ENCODE data around the gene MYLK.

MYLK gene

DNA sequence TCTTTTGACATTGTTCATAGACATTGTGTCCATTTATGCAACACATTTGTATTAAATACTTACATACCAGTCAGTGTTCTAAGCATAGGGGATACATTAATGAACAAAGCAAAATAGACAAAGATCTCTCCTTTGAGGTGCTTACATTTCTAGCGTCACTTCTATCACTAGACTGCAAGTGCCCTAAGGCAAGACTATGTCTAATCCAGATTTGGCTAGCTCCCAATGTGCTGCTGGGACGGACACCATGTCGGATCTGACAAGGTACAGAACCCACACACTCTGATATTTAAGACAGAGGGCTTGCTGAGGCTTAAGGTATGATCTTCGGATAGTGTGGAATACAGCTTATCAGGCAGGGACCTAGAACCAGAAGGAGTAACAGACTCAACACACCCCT lies 41.4 kb downstream of the MYLK start:
- peaks cover 1 to 52% of the 10 kb centered on the region in 2 donors for H3K9me3 ChIP-seq (replicated peaks in 1 of 2; ENCODE audit: control insufficient read depth in 2 of 2, insufficient read depth in 1 of 2, low read depth in 1 of 2, low read length in 2 of 2)
- no peak overlapping the region for H3K14ac ChIP-seq (ENCODE audit: low read length)
- no peak overlapping the region for H2BK15ac ChIP-seq (ENCODE audit: low read length)
- no peak overlapping the region for H4K8ac ChIP-seq (ENCODE audit: low read depth, low read length)
- no peaks in the 10 kb centered on the region for H3K36me3 ChIP-seq (replicated peaks in 1 of 2; ENCODE audit: control insufficient read depth in 2 of 2, insufficient read depth in 2 of 2, low read length in 2 of 2)
- H3K4me2 ChIP-seq (ENCODE audit: insufficient read depth, low read length, poor library complexity, severe bottlenecking), result no peak overlapping the region
- DNase-seq (ENCODE audit: low spot score), result no peak
- no peak overlapping the region for H4K91ac ChIP-seq (ENCODE audit: low read depth, low read length, poor library complexity)
- no peaks in the 10 kb centered on the region for H3K79me1 ChIP-seq (ENCODE audit: low read depth, low read length)
- H3K9ac ChIP-seq (ENCODE audit: low read depth, low read length, poor library complexity), result no peak overlapping the region
- H3K4me3 ChIP-seq (ENCODE audit: low read length in 2 of 2), result no peak overlapping the region
- H3K18ac ChIP-seq (ENCODE audit: low read length), result peak overlapping the region; percentile 11
- WGBS, 2 donors (ENCODE audit: extremely low coverage in 2 of 2, insufficient read length in 2 of 2, insufficient replicate concordance in 1 of 2), result no CpG with 5 or more reads among the region's 4 CpGs
- peak overlapping the region; percentile 95 for H3K27ac ChIP-seq (replicated peaks; ENCODE audit: low read length)
- no peak overlapping the region for H2AK5ac ChIP-seq (ENCODE audit: low read depth, low read length)
- H2BK12ac ChIP-seq (ENCODE audit: low read length), result no peak overlapping the region
- H3K23ac ChIP-seq (ENCODE audit: low read depth, low read length, poor library complexity), result no peak overlapping the region
- H3K4me1 ChIP-seq (ENCODE audit: control insufficient read depth in 2 of 2, insufficient read depth in 1 of 2, low read depth in 1 of 2, low read length in 2 of 2), result peaks cover 16 to 17% of the 10 kb centered on the region in 2 donors
- no peak overlapping the region for H2BK5ac ChIP-seq (ENCODE audit: low read length)
- H2AFZ ChIP-seq (ENCODE audit: low read length), result peak overlapping the region; percentile 54
- H3K27me3 ChIP-seq (ENCODE audit: control insufficient read depth in 3 of 3, insufficient read depth in 3 of 3, low read depth in 1 of 3, low read length in 3 of 3), result no peaks in the 10 kb centered on the region
- no peak overlapping the region for H2BK120ac ChIP-seq (ENCODE audit: low read depth, low read length)
- H3K4ac ChIP-seq (ENCODE audit: low read length), result no peak overlapping the region

- Histone ChIP-seq H3K4ac (ENCODE audit: low read length) (no peak overlapping the region), H2BK12ac (ENCODE audit: low read length) (no peak overlapping the region), H4K8ac (ENCODE audit: low read depth, low read length) (no peak overlapping the region), H3K9ac (ENCODE audit: low read depth, low read length, poor library complexity) (no peak overlapping the region), H3K4me2 (ENCODE audit: insufficient read depth, low read length, poor library complexity, severe bottlenecking) (no peak overlapping the region), H2AK5ac (ENCODE audit: low read depth, low read length) (no peak overlapping the region), H4K91ac (ENCODE audit: low read depth, low read length, poor library complexity) (no peak overlapping the region), H2BK5ac (ENCODE audit: low read length) (no peak overlapping the region), H3K27me3 (ENCODE audit: control insufficient read depth in 3 of 3, insufficient read depth in 3 of 3, low read depth in 1 of 3, low read length in 3 of 3) (no peaks in the 10 kb centered on the region), H3K36me3 (replicated peaks in 1 of 2; ENCODE audit: control insufficient read depth in 2 of 2, insufficient read depth in 2 of 2, low read length in 2 of 2) (no peaks in the 10 kb centered on the region), H3K14ac (ENCODE audit: low read length) (no peak overlapping the region), H3K4me1 (ENCODE audit: control insufficient read depth in 2 of 2, insufficient read depth in 1 of 2, low read depth in 1 of 2, low read length in 2 of 2) (peaks cover 16 to 17% of the 10 kb centered on the region in 2 donors), H3K27ac (replicated peaks; ENCODE audit: low read length) (no peak overlapping the region), H2BK120ac (ENCODE audit: low read depth, low read length) (no peak overlapping the region), H3K23ac (ENCODE audit: low read depth, low read length, poor library complexity) (no peak overlapping the region), H3K79me1 (ENCODE audit: low read depth, low read length) (no peaks in the 10 kb centered on the region), H2AFZ (ENCODE audit: low read length) (no peak overlapping the region), H3K18ac (ENCODE audit: low read length) (no peak overlapping the region), H2BK15ac (ENCODE audit: low read length) (no peak overlapping the region), H3K9me3 (replicated peaks in 1 of 2; ENCODE audit: control insufficient read depth in 2 of 2, insufficient read depth in 1 of 2, low read depth in 1 of 2, low read length in 2 of 2) (peaks cover 3 to 44% of the 10 kb centered on the region in 2 donors), H3K4me3 (ENCODE audit: low read length in 2 of 2) (no peak overlapping the region)
- WGBS, 2 donors (ENCODE audit: extremely low coverage in 2 of 2, insufficient read length in 2 of 2, insufficient replicate concordance in 1 of 2), result no CpG with 5 or more reads among the region's 1 CpG
- DNase-seq (ENCODE audit: low spot score), result no peak
Measured at GRCh38 chr3:123841476-123842238, 42.5 kb downstream of the MYLK start.

DNA sequence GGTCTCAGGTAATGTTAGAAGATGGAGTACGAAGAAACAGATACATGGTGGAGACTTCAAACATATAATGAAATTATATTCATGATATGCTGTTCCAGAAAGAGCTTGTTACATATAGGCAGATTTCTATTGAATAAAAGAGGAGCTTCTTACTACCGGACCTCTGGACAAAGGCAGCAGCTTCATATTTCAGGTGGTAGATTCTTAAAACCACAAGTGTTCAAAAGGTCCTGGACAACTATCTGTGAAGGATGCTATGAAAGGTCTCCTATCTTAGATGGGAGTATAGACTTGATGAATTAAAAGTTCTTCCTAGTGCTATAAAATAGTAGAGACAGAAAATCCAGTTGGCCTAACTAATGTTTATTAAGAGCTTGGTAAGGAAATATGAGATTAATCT lies 43.2 kb downstream of the MYLK start:
- peaks cover 16 to 17% of the 10 kb centered on the region in 2 donors for H3K4me1 ChIP-seq (ENCODE audit: control insufficient read depth in 2 of 2, insufficient read depth in 1 of 2, low read depth in 1 of 2, low read length in 2 of 2)
- no peak overlapping the region for H4K8ac ChIP-seq (ENCODE audit: low read depth, low read length)
- H2BK12ac ChIP-seq (ENCODE audit: low read length), result no peak overlapping the region
- no peak overlapping the region for H3K23ac ChIP-seq (ENCODE audit: low read depth, low read length, poor library complexity)
- no peak overlapping the region for H3K18ac ChIP-seq (ENCODE audit: low read length)
- H3K36me3 ChIP-seq (replicated peaks in 1 of 2; ENCODE audit: control insufficient read depth in 2 of 2, insufficient read depth in 2 of 2, low read length in 2 of 2), result no peaks in the 10 kb centered on the region
- no peak overlapping the region for H2AFZ ChIP-seq (ENCODE audit: low read length)
- H2BK15ac ChIP-seq (ENCODE audit: low read length), result no peak overlapping the region
- H3K9ac ChIP-seq (ENCODE audit: low read depth, low read length, poor library complexity), result no peak overlapping the region
- no peak overlapping the region for H3K27ac ChIP-seq (replicated peaks; ENCODE audit: low read length)
- H2AK5ac ChIP-seq (ENCODE audit: low read depth, low read length), result no peak overlapping the region
- no CpG with 5 or more reads among the region's 2 CpGs for WGBS, 2 donors (ENCODE audit: extremely low coverage in 2 of 2, insufficient read length in 2 of 2, insufficient replicate concordance in 1 of 2)
- no peak overlapping the region for H3K4me3 ChIP-seq (ENCODE audit: low read length in 2 of 2)
- no peak overlapping the region for H3K4me2 ChIP-seq (ENCODE audit: insufficient read depth, low read length, poor library complexity, severe bottlenecking)
- no peak overlapping the region for H2BK120ac ChIP-seq (ENCODE audit: low read depth, low read length)
- H3K9me3 ChIP-seq (replicated peaks in 1 of 2; ENCODE audit: control insufficient read depth in 2 of 2, insufficient read depth in 1 of 2, low read depth in 1 of 2, low read length in 2 of 2), result peaks cover 3 to 41% of the 10 kb centered on the region in 2 donors
- H3K4ac ChIP-seq (ENCODE audit: low read length), result no peak overlapping the region
- H3K79me1 ChIP-seq (ENCODE audit: low read depth, low read length), result no peaks in the 10 kb centered on the region
- no peak overlapping the region for H3K14ac ChIP-seq (ENCODE audit: low read length)
- H2BK5ac ChIP-seq (ENCODE audit: low read length), result no peak overlapping the region
- H4K91ac ChIP-seq (ENCODE audit: low read depth, low read length, poor library complexity), result no peak overlapping the region
- H3K27me3 ChIP-seq (ENCODE audit: control insufficient read depth in 3 of 3, insufficient read depth in 3 of 3, low read depth in 1 of 3, low read length in 3 of 3), result no peaks in the 10 kb centered on the region
- DNase-seq (ENCODE audit: low spot score), result no peak

GRCh38 chr3:123837858-123838257 lies 46.3 kb downstream of the MYLK start:
- Histone ChIP-seq H3K27ac (replicated peaks; ENCODE audit: low read length) (no peak overlapping the region), H2AFZ (ENCODE audit: low read length) (no peak overlapping the region), H3K4me1 (ENCODE audit: control insufficient read depth in 2 of 2, insufficient read depth in 1 of 2, low read depth in 1 of 2, low read length in 2 of 2) (peaks cover 2 to 3% of the 10 kb centered on the region in 2 donors), H4K91ac (ENCODE audit: low read depth, low read length, poor library complexity) (no peak overlapping the region), H3K9me3 (replicated peaks in 1 of 2; ENCODE audit: control insufficient read depth in 2 of 2, insufficient read depth in 1 of 2, low read depth in 1 of 2, low read length in 2 of 2) (peaks cover 3 to 42% of the 10 kb centered on the region in 2 donors), H3K27me3 (ENCODE audit: control insufficient read depth in 3 of 3, insufficient read depth in 3 of 3, low read depth in 1 of 3, low read length in 3 of 3) (no peaks in the 10 kb centered on the region), H3K23ac (ENCODE audit: low read depth, low read length, poor library complexity) (no peak overlapping the region), H3K14ac (ENCODE audit: low read length) (no peak overlapping the region), H2BK120ac (ENCODE audit: low read depth, low read length) (no peak overlapping the region), H2BK12ac (ENCODE audit: low read length) (no peak overlapping the region), H3K4me2 (ENCODE audit: insufficient read depth, low read length, poor library complexity, severe bottlenecking) (no peak overlapping the region), H2BK15ac (ENCODE audit: low read length) (no peak overlapping the region), H3K4me3 (ENCODE audit: low read length in 2 of 2) (no peak overlapping the region), H4K8ac (ENCODE audit: low read depth, low read length) (no peak overlapping the region), H3K79me1 (ENCODE audit: low read depth, low read length) (no peaks in the 10 kb centered on the region), H3K18ac (ENCODE audit: low read length) (no peak overlapping the region), H2AK5ac (ENCODE audit: low read depth, low read length) (no peak overlapping the region), H3K4ac (ENCODE audit: low read length) (no peak overlapping the region), H2BK5ac (ENCODE audit: low read length) (no peak overlapping the region), H3K36me3 (replicated peaks in 1 of 2; ENCODE audit: control insufficient read depth in 2 of 2, insufficient read depth in 2 of 2, low read length in 2 of 2) (no peaks in the 10 kb centered on the region), H3K9ac (ENCODE audit: low read depth, low read length, poor library complexity) (no peak overlapping the region)
- DNase-seq (ENCODE audit: low spot score), result no peak

Measured in neuronal stem cell (in vitro differentiated cells).